HG02623 (cell line): Measurements from ENCODE around the gene QSOX2.

Experiments
- ATAC-seq: cut with Tn5 transposase; IDR thresholded peaks from one replicate; pipeline ENCODE4 v1.9.1; 2021; ENCODE audit warnings: moderate library complexity; ENCODE audit not compliant: unreplicated experiment

QSOX2 gene

DNA sequence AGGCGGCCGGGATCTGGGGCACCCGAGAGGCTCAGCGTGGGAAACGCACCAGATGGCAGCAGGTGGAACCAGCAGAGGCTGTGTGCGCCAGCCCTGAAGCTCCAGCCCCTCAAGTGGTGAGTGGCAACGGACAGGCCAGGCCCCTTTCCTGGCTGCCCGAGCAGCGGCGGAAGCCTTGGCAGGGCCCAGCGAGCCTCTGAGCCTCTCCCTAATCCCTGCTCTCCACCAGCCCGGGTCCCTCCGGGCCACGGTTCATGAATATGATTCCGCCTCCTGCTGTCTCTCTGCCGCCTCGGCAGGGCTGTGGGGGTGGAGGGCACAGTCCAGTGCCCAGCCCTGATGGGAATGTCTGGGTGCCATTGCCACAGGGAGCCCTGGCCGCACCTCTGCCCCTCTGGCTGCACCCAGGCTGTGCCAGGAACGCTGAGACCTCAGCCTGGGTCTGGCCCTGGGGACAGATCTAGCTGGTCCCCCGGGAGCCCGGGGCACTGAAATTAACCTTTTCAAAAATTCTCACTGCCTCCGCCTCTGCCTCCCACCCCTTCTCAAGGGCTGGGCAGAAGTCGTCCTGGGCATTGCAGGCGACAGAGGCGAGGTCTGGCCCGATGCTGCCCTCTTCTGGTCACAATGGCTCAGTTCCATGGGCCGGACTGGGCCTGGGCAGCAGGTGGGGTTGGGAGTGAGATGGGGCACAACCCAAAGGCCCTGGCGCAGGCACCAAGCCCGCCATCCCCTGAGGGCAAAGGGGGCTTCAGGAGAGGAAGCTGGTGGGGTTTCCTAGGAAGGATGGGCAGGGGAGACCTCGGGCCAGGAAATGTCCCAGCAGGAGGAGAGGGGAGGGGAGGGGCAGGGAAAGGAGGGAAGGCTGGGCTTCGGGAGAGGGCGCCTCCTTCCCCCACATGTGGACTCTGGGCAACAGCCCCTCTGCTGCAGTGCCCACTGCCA, 38.0 kb upstream of the QSOX2 start:
- peak; percentile 62 for ATAC-seq

DNA sequence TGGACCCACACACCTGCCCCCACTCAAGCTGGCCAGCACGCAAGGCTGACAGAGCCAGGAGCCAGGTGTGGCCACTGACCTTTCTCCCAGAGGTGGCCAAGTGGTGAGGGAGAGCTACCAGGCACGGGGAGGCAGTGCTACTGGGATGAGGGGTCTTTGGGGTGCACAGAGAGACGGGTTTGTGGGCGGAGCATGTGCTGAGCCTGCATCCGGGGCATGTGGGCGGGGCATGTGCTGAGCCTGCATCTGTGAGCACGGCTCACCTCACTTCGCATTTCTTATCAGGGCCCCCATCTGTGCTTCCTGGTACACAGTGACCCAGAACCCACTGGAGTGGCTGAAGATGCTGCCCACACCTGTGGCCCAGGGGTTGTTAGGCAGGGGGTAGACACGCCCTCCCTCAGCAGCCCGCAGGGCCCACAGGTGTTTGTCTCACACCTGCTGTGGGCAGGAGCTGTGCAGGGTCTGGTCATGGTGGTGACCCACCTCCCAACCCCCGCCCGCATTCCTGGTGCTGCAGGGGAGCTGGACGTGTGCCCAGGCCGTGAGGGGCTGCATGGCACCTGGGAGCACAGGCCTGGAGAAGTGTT, 36.8 kb upstream of the QSOX2 start:
- ATAC-seq = no peak

DNA sequence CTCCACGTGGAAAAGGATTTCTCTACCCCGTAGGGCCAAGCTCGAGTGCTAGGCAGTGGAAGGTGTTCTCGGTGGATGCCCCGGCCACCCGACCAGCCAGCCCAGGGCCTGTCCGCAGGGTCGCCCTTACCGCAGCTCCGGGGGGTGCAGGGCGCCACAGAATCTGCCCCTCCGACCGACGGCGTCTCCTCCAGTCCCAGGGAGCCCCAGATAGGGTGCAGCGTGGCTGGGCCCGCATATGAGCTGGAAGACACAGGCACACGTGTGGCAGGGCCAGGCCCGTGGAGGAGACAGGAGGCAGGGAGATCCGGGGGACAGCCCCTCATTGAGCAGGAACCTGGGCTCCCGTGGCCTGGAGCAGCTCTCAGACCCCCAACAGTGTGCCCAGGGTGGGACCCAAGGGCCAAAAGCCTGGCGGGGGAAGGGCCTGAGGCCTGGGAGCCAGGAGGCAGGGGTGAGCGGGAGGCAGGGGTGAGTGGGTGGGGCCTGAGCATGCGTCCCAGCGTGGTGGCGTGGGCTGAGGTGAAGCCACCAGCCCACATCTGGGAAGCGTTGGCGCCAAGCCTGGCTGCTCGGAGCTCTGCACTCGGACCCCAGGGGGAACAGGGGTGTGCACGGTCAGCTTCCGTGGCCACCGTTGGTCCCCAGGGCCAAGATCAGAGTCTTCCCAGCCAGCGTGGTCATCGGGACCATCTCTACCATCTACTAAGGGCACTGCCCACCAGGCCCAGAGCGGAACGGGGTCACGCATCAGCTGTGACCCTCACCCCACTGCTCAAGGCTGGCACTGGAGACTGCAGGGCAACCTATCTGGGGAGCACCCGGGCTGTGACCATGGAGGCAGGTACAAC, 36.0 kb upstream of the QSOX2 start:
- ATAC-seq = no peak

DNA sequence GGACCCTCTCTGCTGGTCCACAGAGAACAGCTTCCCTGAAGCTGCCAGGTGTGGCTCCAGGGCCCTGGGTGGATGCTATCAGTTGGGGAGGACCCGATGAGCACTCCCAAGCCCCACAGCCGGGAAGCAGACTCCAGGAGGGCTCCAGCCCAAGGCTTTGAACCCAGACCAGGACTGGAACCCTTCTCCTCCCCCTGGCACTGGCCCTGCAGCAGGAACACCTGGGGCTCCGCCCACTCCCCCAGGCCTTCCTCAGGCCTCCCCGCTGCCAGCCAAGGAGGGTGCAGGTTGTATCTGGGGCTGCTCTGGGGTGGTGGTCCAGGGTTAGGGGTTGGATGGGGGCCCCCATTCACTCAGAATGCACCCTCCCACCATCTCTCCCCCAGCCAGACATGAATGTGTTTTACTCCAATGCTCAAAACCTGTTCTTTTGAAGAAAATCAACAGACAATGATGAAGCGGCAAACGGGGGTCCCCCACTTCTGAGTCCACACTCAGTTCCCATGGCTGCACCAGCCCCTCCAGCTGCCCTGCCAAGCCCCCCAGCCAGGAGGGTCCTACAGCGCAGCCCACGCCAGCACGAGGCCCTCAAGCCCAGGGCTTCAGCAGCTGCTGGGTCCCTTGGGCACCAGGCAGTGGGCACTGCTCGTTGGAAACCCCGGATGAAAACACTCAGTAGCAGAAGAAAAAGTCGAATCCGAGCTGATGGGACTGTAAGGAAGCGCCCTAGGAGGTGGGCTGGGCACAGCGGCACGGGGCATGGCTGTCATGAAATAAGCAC, 35.1 kb upstream of the QSOX2 start:
- no peak for ATAC-seq

DNA sequence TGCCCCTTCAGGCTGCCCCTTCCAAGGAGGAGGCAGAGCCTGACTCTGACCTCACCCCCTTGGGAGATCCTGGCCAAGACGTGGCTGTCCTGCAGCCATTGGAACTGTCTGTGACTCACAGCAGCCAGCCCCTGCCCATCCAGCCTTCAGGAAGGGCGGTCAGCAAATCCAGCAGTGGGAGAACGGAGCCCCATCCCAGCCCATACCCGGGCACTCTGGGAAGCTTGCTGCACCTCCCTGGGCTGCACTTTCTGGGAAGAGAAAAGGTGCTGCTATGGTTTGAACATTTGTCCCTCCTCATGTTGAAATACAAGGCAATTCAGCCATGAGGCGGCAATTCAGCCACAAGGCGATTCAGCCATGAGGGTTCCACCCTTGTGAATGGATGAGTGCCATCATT, 33.9 kb upstream of the QSOX2 start:
- no peak for ATAC-seq

DNA sequence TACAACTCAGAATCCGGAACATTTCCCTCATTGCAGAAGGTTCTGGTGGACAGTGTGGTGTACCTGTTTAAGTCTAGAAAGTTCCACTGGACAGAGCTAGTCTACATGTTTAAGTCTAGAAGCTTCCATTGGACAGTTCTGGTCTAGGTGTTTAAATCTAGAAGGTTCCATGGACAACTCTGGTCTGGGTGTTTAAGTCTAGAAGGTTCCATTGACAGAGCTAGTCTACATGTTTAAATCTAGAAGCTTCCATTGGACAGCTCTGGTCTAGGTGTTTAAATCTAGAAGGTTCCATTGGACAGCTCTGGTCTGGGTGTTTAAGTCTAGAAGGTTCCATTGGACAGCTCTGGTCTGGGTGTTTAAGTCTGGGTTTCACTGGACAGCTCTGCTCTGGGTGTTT, 33.3 kb upstream of the QSOX2 start:
- ATAC-seq = no peak

DNA sequence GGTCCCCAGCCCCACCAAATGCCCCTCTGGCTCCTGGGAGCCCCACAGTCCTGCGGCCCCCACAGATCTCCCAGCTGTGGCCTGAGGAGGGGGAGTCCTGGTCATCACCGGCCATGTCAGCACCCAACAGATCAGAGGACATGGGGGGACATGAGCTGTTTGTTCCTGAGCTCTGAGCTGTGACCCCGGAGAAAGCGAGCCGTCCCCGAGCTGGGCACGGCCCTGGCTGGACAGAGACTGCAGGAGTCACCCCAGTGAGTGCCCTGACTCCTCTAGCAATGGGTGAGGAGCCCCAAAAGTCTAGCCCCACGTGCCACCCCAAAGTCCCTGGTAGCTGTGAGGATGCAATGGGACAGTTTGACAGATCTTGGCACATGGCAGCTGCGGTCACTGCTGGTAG, 32.6 kb upstream of the QSOX2 start:
- no peak for ATAC-seq

DNA sequence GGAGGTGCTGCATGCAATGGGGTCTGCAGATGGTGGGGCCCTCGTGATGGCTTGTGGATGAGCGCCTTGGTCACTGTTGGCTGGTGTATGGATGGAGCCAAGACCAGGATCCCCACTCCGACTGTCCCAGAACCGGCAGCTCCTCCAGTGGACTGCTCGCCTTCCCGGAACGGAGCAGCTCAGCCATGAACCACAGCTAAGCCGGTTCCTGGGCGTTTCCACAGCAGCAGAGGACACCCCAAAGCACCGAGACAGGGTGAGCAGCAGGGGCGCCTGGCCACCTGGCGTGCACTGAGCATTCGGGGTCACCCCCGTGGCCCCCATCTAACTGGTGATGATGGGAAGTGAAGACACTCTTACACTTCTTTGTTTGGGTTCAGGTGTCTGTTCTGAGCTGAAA, 32.1 kb upstream of the QSOX2 start:
- ATAC-seq = no peak

DNA sequence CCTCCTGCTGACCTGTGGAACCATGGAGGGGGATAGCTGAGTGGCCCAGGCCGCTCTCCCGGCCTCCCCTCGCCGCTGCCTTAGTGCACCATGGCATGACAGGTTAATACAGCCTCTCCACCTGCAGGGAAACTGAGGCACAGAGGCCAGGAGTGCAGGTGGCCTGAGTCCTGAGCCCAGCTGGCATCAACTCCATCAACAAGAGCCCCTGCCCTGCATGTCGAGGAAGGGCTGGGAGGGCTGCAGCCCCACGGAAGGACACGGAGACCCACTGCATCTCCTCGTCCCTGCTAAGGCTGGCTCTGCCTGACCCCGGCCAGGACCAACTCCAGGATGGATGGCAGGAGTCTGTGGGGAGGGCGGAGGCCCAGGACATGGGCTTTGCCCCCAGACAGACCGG, 31.1 kb upstream of the QSOX2 start:
- ATAC-seq = no peak

DNA sequence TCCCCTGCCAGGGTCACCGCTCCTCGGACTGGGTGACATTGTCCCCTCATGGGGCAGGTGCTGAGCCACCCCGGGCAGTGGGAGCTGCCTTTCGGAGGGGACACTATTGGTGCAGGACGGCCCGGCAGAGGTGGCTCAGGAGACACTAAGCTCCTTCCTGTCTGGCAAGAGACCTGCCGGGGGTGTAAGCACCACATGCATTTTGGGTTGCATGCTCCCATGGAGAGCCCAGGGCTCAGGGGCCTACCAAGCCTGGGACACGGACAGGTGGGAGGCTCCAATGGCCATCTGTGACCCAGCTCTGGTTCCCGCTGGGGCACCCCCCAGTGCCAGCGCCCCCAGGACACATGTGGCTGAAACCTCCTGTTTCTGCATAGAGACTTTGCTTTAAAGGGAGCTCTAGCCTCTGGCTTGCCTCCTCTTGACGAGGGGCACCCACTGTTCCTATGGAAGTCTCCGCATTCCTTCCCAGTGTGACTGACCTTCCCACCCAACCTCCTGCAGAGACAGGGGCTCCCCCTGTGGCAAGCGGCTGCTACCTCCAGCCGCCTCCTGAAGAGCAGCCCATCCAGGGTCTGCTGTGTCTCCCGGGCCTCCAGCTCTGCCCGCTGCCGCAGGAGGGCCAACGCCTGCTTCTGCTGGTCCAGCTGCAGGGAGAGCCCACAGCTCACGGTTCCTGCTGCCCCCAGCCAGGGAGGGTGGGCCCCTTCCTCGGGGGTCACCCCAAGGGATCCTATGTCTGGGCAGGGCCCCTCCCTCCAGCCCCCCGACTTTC, 30.2 kb upstream of the QSOX2 start:
- ATAC-seq = no peak

DNA sequence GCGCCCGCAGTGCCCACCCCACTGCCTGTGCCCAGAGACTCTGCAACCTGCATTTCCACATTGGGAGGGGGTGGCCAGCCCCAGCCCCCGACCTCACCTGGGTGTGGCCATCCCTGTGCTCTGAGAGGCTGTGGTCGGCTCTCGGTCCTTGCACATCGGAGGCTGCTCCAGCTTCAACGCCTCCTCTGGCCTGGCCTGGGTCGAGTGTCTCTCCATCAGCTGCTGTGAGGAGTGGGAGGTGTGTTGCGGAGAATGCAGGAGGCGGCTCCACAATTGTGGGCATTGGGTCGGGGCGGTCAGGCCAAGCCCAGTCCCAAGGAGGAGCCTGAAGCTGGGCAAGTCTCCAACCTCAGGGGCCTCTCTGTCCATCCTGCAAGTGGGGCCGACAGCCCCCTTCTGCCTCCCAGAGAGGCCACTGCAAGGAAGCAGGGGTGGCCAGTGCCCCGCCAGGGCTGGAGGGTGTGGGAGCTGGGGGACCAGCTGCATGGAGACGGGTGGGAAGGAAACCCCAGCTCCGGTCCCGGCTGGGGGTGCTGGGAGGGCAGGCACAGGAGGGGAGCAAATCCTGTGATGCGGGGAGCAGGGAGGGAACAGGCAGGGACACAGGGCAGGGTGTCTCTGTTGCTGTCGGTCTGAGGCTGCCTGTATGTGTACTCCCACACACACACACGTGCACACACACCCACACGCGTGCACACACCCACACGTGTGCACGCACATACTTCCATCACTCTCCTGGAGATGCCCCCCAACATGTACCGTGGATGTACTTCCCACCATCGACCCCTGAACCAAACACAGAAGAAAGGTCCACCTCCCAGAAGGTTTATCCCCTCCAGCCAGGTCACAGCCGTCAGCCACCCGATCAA, 29.4 kb upstream of the QSOX2 start:
- ATAC-seq = no peak

DNA sequence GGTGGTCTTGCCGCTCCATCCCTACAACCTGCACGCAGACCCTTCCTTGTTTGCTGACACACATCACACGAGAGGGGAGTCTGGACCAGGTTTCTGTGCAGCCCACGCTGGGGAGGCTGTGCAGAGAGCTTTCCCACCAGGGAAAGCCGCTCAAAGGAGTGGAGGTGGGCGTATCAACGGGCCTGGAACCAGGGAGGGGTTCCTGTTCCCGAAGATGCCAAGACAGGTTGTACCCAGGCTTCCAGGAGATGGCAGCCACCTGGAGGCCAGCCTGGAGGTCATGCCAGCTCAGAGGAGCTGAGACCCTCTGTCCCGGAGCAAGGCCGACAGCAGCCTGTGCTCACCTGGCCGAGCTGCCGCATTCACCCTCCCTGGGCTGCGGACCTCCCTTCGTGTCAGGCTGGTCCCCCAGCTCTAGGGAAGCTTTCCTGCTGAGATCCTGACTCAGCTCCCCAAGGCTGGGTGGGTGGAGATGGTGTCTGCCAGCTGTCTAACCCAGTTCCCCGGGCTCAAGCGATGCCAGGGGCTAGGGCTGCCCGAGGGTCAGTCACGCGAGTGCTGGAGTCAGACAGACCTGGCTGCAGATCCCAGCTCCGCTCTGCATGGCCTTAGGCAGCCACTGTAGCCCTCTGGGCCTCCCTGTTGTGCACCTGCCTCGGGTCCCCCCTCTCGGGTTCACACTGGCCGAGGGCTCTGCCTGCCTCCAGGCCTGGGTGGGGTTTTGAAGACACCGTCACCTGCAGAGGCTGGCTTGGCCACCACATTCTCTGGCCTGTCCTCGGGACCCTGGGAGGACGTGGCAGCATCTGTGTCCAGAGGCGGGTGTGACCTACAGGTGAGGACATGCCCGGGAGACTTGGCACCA, 28.5 kb upstream of the QSOX2 start:
- no peak for ATAC-seq

DNA sequence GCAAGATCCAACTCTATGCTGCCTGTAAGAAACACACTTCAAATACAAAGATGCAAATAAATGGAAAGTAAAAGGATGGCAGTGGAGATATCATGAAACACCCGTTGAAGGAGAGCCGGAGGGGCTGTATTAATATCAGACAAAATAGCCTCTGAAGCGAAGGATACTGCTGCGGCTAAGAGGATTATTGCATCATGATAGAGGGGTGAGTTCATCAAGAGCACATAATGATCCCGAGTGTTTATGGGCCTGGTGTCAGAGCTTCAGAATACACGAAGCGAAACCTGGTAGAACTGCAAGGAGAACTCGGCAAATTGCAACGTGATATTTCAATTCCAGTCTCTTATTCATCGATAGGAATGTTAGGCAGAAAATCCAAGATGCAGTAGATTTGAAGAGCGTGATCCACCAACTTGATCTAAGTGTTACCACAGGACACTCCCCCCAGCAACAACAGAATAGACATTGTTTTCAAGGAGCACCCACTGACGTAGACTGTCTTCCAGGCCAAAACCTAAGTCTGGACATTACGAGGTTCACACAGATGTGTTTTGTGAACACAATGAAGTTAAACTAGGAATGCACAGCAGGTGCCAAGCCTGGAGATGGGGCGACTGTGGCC, 27.7 kb upstream of the QSOX2 start:
- ATAC-seq = no peak

DNA sequence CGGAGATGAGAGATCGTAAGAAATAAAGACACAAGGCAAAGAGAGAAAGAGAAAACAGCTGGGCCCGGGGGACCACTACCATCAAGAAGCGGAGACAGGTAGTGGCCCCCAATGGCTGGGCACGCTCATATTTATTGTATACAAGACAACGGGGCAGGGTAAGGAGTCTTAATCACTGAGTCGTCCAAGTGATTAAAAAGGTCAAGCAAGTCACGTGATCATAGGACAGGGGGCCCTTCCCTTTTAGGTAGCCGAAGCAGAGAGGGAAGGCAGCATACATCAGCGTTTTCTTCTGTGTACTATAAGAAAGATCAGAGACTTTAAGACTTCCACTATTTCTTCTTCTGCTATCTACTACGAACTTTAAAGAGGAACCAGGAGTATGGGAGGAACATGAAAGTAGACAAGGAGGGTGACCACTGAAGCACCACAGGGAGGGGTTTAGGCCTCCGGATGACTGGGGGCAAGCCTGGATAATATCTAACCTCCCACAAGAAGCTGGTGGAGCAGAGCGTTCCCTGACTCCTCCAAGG, 24.6 kb upstream of the QSOX2 start:
- no peak for ATAC-seq

DNA sequence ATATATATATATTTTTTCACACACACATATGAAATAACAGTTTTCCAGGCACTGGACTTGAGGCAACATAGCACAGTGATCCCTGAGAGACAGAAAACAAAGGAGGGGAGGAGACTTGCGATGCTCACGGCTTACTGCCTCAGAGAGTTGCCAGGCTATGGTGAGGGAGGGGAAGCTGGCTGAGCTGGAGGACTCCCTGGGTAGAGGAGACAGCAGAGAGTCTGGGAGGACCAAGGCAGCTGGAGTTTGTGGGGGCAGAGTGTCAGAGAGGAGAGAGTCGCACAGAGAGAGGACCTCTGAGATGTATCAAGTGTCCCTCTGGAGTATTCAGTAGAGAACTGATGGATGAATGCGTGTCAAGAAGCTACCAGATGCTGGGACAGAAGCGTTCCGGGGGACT, 23.1 kb upstream of the QSOX2 start:
- ATAC-seq = no peak

DNA sequence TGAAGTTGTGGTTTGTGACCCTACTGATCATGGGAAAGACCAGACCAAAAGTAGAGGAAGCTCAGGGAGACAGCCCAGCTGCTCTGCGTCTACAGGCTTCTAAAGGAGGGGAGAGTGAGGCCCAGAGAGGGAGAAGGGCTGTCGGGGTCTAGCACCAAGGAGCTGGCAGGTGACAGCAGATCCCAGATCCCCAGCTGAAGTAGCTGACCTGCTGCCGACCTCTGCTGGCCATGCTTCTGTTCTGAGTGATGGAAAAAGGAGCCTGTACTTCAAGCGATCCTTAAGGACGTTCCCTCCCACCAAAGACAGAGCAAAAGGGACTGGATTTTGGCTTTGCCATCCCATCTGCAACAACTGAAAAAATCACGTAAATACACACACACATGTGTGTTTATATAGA, 22.7 kb upstream of the QSOX2 start:
- no peak for ATAC-seq

DNA sequence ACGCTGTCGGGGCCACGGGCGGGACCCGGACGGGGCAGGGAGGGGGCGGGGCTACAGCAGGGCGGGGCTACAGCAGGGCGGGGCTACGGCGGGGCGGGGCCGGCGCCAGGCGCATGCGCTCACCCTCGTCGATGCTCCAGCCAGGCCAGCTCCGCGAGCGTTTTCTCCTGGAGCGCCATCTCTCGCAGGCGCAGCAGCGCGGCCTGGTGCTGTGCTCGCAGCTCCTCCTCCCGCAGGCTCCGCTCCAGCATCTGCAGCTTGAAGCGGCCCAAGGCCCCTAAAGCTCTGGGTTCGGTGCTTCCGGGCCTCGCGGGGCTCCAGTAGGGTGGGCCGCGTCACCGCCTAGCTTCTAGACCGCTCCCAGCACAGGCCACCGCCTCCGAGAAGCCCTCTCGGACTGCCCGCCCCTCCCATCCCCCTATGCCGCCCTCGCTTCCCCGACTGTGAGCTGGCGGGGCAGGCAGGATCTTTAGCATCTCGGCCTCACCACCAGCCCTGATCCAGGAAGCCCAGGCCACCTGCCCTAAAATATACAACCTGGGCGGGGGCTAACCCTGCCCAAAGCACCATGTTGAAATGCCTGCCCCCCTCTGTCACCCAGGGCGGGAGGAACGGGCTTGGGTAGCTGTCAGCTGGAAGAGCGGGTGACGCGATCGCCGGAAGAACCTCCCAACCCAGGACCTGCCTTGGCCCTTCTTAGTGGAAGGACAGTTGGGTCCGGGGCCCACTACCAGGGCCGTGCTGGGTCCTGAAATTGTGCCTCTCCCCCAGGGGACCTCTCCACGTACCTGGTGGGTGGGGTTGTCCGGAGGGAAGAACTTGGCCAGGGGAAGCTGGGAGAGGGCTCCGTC, 21.9 kb upstream of the QSOX2 start:
- peak; percentile 61 for ATAC-seq
